Choroid plexus epithelial cell (primary cell): ENCODE measurements around the gene EXOSC10.

Experiments
- DNase-seq: peaks from one replicate; pipeline ENCODE4 v3.0.0-alpha.2; 2010; ENCODE audit warnings: low read depth
- H3K4me3 ChIP-seq: 2 replicates; pipeline ENCODE4 v1.5.1; 2011; ENCODE audit warnings: low read depth, mild to moderate bottlenecking, control low read depth, low read length, moderate library complexity
- CTCF ChIP-seq: conservative IDR thresholded peaks from 2 replicates; pipeline ENCODE4 v1.5.1; 2011; ENCODE audit warnings: low read depth, mild to moderate bottlenecking, control low read depth, inconsistent platforms, low read length, moderate library complexity

Gene EXOSC10

GRCh38 chr1:11030865-11031264, 68.8 kb downstream of the EXOSC10 start:
- no peak for DNase-seq
- H3K4me3 ChIP-seq: no peak overlapping the region
- no peak for TF ChIP-seq CTCF

- no peak for TF ChIP-seq CTCF
- H3K4me3 ChIP-seq: no peak overlapping the region
- DNase-seq: no peak
Measured at GRCh38 chr1:11028018-11028417, 71.7 kb downstream of the EXOSC10 start.

GRCh38 chr1:11027316-11027715, 72.4 kb downstream of the EXOSC10 start:
- no peak for TF ChIP-seq CTCF
- H3K4me3 ChIP-seq: no peak overlapping the region
- no peak for DNase-seq

- no peak for TF ChIP-seq CTCF
- H3K4me3 ChIP-seq: no peak overlapping the region
- DNase-seq: no peak
Measured at GRCh38 chr1:11026903-11027302, 72.8 kb downstream of the EXOSC10 start.

- DNase-seq: no peak
- H3K4me3 ChIP-seq: no peak overlapping the region
- TF ChIP-seq CTCF: no peak
Measured at GRCh38 chr1:11026052-11026451, 73.6 kb downstream of the EXOSC10 start.

- no peak for TF ChIP-seq CTCF
- no peak overlapping the region for H3K4me3 ChIP-seq
Measured at GRCh38 chr1:11025618-11026017, 74.1 kb downstream of the EXOSC10 start.

GRCh38 chr1:11024874-11025203, 74.8 kb downstream of the EXOSC10 start:
- H3K4me3 ChIP-seq: no peak overlapping the region
- no peak for TF ChIP-seq CTCF
- no peak for DNase-seq

More at GRCh38 chr1:11025618-11026017, 74.1 kb downstream of the EXOSC10 start:
- DNase-seq: no peak
